Spinal cord (tissue), 10 donors: ENCODE data around the gene TMEM14C. TPM values are rescaled to one million over a fixed set of nuclear protein-coding genes. Genes with fewer than 3 reads are reported as not detected.
"Not testable (repeated sequence)": the region's sequence is repeated elsewhere in the genome, so short reads cannot be mapped to it uniquely, and the experiment has no call there.

ENCODE experiments used
- DNase-seq, 6 donors: peaks; one replicate each; pipeline versions ENCODE4 v3.0.0 to v3.0.0-alpha.2; 2013 to 2015; ENCODE audit warnings: low spot score in 6 of 6, low read depth in 4 of 6
- H3K27ac ChIP-seq: one replicate; pipeline ENCODE4 v1.5.1; 2013; ENCODE audit warnings: low read depth, low read length, control low read depth
- H3K27me3 ChIP-seq: one replicate; pipeline ENCODE4 v1.6.1; 2013; ENCODE audit warnings: low read length; ENCODE audit not compliant: control insufficient read depth, insufficient read depth
- H3K36me3 ChIP-seq: one replicate; pipeline ENCODE4 v1.6.1; 2013; ENCODE audit warnings: low read length; ENCODE audit not compliant: control insufficient read depth, insufficient read depth
- H3K4me1 ChIP-seq: one replicate; pipeline ENCODE4 v1.6.1; 2013; ENCODE audit warnings: low read length; ENCODE audit not compliant: control insufficient read depth, insufficient read depth
- H3K4me3 ChIP-seq: one replicate; pipeline ENCODE4 v1.5.1; 2013; ENCODE audit warnings: low read depth, low read length, control low read depth
- H3K9me3 ChIP-seq: one replicate; pipeline ENCODE4 v1.6.1; 2013; ENCODE audit warnings: low read length; ENCODE audit not compliant: control insufficient read depth, insufficient read depth
- WGBS: methylation state at CpG from one replicate; pipeline ENCODE4 v1.1.5; 2013; ENCODE audit warnings: missing lambda C conversion rate; ENCODE audit not compliant: insufficient coverage; 5-methylcytosine and 5-hydroxymethylcytosine counted together
- polyA plus RNA-seq, 2 donors: library from polyadenylated mRNA; unstranded; fragments of 120-200 nt; gene quantifications; one replicate each; pipeline ENCODE4 v1.2.1, GENCODE V29; 2013; ENCODE audit not compliant: insufficient read length in 2 of 2
- total RNA-seq, 2 donors: library from RNA; depleted of rRNA in 1 of 2; stranded (reverse); fragments of 120-200 nt in 1 of 2; fragments of >200 nt in 1 of 2; gene quantifications; one replicate each; pipeline versions ENCODE4 v1.2.3 to v1.2.4, GENCODE V29; 2013 to 2014
- donor health status: healthy.

Gene TMEM14C
- total and polyA plus RNA-seq, 4 donors: 65.1 to 146 (median 111) TPM

DNA sequence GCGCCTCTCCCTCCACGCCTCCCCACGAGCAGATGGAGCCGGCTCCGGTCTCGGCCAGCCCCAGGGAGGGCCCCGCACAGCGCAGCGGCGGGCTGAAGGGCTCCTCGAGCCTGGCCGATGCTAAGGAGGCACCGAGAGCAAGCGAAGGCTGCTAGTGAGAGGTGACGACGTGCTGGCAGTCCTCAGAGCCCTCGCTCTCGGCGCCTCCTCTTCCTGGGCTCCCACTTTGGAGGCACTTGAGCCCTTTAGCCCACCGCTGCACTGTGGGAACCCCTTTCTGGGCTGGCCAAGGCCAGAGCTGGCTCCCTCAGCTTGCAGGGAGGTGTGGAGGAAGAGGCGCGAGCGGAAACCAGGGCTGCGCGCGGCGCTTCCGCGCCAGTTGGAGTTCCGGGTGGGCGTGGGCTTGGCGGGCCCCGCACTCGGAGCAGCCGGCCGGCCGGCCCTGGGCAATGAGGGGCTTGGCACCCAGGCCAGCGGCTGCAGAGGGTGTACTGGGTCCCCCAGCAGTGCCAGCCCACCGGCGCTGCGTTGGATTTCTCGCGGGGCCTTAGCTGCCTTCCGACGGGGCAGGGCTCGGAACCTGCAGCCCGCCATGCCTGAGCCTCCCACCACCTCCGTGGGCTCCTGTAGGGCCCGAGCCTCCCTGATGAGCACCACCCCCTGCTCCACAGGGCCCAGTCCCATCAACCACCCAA is 2.5 kb upstream of the TMEM14C start:
- H3K27me3 ChIP-seq: no peaks in the 10 kb centered on the region
- no peaks in the 10 kb centered on the region for H3K9me3 ChIP-seq
- H3K27ac ChIP-seq: peak overlapping the region; percentile 48
- peaks cover 26% of the 10 kb centered on the region for H3K4me1 ChIP-seq
- no peaks in the 10 kb centered on the region for H3K36me3 ChIP-seq
- WGBS: 38% methylated on average over 48 of the region's 49 CpGs
- peak in 2 of 6 donors; percentile 48 to 71 for DNase-seq
- peak overlapping the region; percentile 49 for H3K4me3 ChIP-seq

GRCh38 chr6:10720960-10721849 is 1.7 kb upstream of the TMEM14C start:
- H3K4me3 ChIP-seq: peak overlapping the region; percentile 49
- H3K27ac ChIP-seq: not testable (repeated sequence)

GRCh38 chr6:10721850-10722569 is 860 bp upstream of the TMEM14C start:
- 85% methylated on average over 7 of the region's 11 CpGs for WGBS
- no peak for DNase-seq
- peaks cover 10% of the 10 kb centered on the region for H3K36me3 ChIP-seq
- H3K4me3 ChIP-seq: peak overlapping the region; percentile 73
- no peaks in the 10 kb centered on the region for H3K27me3 ChIP-seq
- no peaks in the 10 kb centered on the region for H3K9me3 ChIP-seq
- peak overlapping the region; percentile 93 for H3K27ac ChIP-seq
- H3K4me1 ChIP-seq: peaks cover 26% of the 10 kb centered on the region

More at GRCh38 chr6:10720960-10721849, 1.7 kb upstream of the TMEM14C start:
- not testable (repeated sequence) for H3K36me3 ChIP-seq, H3K27me3 ChIP-seq, DNase-seq, H3K9me3 ChIP-seq
- H3K4me1 ChIP-seq: peaks cover 26% of the 10 kb centered on the region
- WGBS: 97% methylated on average over 10 of the region's 17 CpGs

GRCh38 chr6:10722570-10722819 is 375 bp upstream of the TMEM14C start:
- no peak for DNase-seq
- 3% methylated on average over 6 of the region's 6 CpGs for WGBS
- Histone ChIP-seq H3K27me3 (no peaks in the 10 kb centered on the region), H3K27ac (peak overlapping the region; percentile 93), H3K36me3 (peaks cover 10% of the 10 kb centered on the region), H3K4me1 (peaks cover 26% of the 10 kb centered on the region), H3K9me3 (no peaks in the 10 kb centered on the region), H3K4me3 (peak overlapping the region; percentile 73)

- H3K36me3 ChIP-seq: peaks cover 10% of the 10 kb centered on the region
- no peaks in the 10 kb centered on the region for H3K9me3 ChIP-seq
- no peak for DNase-seq
- peak overlapping the region; percentile 93 for H3K27ac ChIP-seq
- no CpG with 5 or more reads among the region's 7 CpGs for WGBS
- H3K4me1 ChIP-seq: peaks cover 26% of the 10 kb centered on the region
- peak overlapping the region; percentile 73 for H3K4me3 ChIP-seq
- H3K27me3 ChIP-seq: no peaks in the 10 kb centered on the region
These were observed 654 bp downstream of the TMEM14C start for GRCh38 chr6:10723567-10723881.

- WGBS: 84% methylated on average over 5 of the region's 6 CpGs
- Histone ChIP-seq H3K4me3 (no peak overlapping the region), H3K27ac (no peak overlapping the region), H3K9me3 (no peaks in the 10 kb centered on the region), H3K4me1 (peaks cover 22% of the 10 kb centered on the region), H3K36me3 (peaks cover 20% of the 10 kb centered on the region), H3K27me3 (no peaks in the 10 kb centered on the region)
- DNase-seq: no peak
These were observed 2.2 kb downstream of the TMEM14C start for GRCh38 chr6:10725044-10725443.

- H3K4me3 ChIP-seq: no peak overlapping the region
- no peaks in the 10 kb centered on the region for H3K27me3 ChIP-seq
- H3K36me3 ChIP-seq: peaks cover 20% of the 10 kb centered on the region
- H3K4me1 ChIP-seq: peaks cover 18% of the 10 kb centered on the region
- WGBS: 63% methylated on average over 7 of the region's 9 CpGs
- no peaks in the 10 kb centered on the region for H3K9me3 ChIP-seq
- DNase-seq: peak in 1 of 6 donors; percentile 42
- H3K27ac ChIP-seq: no peak overlapping the region
These were observed 2.8 kb downstream of the TMEM14C start for GRCh38 chr6:10725716-10726115.

DNA sequence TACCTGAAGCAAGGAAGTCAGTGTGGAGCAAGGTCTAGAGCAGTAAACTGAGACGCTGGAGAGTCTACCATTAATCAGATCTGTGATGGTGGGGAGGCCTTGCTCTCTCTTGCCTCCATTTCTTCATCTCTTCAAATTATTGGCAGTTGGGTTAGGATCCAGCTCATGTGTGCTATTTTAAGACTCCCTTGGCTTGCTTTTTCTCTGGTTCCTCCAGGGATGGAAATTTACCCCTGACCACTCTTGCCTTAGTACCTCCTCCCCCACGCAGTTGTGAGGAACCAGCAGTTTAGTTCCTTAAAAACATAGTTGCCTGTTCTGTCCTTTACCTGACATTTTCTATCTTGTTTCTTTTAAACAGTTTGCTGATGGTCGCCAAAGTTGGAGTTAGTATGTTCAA is 7.4 kb downstream of the TMEM14C start:
- Histone ChIP-seq H3K27ac (no peak overlapping the region), H3K9me3 (no peaks in the 10 kb centered on the region), H3K36me3 (peaks cover 26% of the 10 kb centered on the region), H3K27me3 (no peaks in the 10 kb centered on the region), H3K4me3 (no peak overlapping the region), H3K4me1 (peaks cover 1% of the 10 kb centered on the region)
- DNase-seq: no peak
- WGBS: 100% methylated on average over 1 of the region's 3 CpGs

GRCh38 chr6:10733151-10733715 is 10.4 kb downstream of the TMEM14C start:
- Histone ChIP-seq H3K27me3 (no peaks in the 10 kb centered on the region), H3K36me3 (peaks cover 17% of the 10 kb centered on the region), H3K9me3 (no peaks in the 10 kb centered on the region), H3K27ac (no peak overlapping the region), H3K4me3 (no peak overlapping the region), H3K4me1 (no peaks in the 10 kb centered on the region)
- peak in 1 of 6 donors; percentile 54 for DNase-seq
- 60% methylated on average over 17 of the region's 17 CpGs for WGBS
